Left forelimb (tissue), 1 donor: ENCODE results near the gene MTCH2.

ENCODE experiments used
- DNase-seq: peaks from one replicate; pipeline ENCODE4 v3.0.0-alpha.2; 2018; ENCODE audit warnings: low spot score

MTCH2 gene

GRCh38 chr11:47589977-47590861 is 52.1 kb downstream of the MTCH2 start:
- DNase-seq, result peak; percentile 81

GRCh38 chr11:47589584-47589976 is 52.8 kb downstream of the MTCH2 start:
- DNase-seq, result no peak

DNA sequence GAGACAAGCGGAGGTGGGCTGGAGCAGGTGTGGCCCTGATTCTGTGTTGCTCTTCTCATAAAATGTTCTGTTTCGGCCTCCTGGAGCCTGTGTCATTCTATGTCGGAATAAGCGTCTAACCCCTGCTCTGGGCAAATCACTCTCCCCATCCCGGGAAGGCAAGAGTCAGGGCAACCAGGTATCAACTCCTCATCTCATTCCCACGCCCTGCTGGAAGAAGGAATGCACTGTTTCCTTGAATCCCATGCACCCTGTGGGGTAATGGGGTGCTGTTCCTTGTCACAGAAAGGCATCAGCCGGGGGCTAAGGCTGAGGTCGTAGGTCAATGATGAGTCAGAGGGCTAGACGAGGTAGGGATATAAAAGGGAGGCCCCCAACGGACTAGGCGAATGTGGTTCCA is 53.2 kb downstream of the MTCH2 start:
- DNase-seq, result no peak

DNA sequence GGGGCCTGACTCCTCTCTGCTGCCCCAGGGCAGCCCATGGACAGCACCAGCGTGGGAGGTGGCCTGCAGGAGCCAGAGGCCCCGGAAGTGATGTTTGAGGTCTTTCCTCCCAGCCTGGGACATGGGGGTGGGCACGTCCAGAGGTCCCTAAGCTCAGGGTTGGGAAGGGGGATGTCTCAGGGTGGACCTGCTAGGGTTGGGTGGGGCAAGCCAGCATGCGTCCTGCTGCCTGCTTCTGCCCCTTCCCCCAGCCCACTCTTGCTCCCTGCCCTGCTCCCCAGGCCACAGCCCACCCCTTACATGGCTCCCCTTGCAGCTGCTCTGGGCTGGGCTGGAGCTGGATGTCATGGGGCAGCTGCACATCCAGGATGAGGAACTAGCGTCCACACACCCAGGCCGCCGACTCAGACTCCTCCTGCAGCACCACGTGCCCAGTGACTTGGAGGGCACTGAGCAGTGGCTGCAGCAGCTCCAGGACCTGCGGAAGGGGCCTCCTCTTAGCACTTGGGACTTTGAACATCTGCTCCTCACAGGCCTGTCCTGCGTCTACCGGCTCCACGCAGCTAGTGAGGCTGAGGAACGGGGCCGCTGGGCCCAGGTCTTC is 54.5 kb downstream of the MTCH2 start:
- no peak for DNase-seq

DNA sequence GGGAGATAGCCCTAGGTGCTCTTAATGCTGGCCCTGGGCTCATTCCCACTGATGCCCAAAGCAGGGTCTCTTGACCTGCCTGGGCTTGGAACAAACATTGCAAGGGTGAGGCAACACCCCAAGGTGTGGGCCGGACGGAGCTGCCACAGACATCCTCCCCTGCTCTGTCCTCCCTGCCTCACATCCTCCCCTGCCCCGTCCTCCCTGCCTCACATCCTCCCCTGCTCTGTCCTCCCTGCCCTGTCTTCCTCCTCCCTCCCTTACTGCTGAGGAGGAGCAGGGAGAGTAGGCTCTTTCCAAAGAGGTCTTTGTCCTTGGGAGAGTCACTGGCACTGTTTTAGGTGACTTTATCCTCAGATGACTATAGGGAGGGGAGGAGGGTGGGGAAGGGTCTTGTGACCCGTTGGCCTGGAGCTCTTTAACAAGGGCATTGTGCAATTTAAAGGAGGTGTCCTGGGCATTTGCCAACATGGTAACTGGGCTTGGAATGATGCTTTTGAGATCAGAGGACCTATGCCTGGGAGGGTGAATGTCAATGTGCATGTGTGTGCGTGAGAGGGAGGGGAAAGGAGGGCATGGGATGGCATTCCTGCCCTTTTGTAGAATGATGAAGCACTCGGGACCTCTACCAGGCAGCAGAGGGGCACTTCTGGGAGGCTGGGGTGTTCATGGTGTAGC is 55.2 kb downstream of the MTCH2 start:
- DNase-seq, result no peak

GRCh38 chr11:47586098-47586855 is 56.1 kb downstream of the MTCH2 start, which contains the start of gene FAM180B:
Gene FAM180B (plus strand): TSS chr11:47586678. CDS start chr11:47586769, 91 bp downstream.
- peak; percentile 78 for DNase-seq

- DNase-seq, result no peak
Observed at GRCh38 chr11:47583844-47584243, 58.5 kb downstream of the MTCH2 start.

- peak; percentile 95 for DNase-seq
Observed at GRCh38 chr11:47578524-47579494, 63.5 kb downstream of the MTCH2 start, which contains the start of the genes KBTBD4 and NDUFS3. Gene KBTBD4 (minus strand): TSS chr11:47578970. CDS start chr11:47578951, 19 bp downstream. Gene NDUFS3 (plus strand): TSS chr11:47579074. CDS start chr11:47579092, 18 bp downstream.

- no peak for DNase-seq
Observed at GRCh38 chr11:47577460-47578041, 64.8 kb downstream of the MTCH2 start.

DNA sequence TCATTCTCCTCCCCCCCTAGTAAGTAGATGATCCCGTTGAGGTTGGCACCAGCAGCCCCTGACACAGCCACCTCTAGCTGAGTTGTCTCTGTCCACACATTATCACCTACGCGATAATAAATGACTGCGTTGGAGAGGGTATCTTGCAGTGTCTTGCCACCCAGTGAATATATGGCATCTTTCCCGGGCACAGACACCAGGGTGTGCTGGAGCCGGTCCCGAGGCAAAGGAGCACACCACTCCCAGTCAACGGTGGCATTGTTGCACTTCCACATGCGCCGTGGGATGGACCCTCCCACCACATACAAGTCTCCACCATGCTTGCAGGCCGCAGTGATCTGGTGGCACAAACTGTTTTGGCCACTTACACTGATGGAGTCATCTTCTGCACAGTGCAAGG is 69.0 kb downstream of the MTCH2 start:
- DNase-seq, result no peak

- DNase-seq, result no peak
Observed at GRCh38 chr11:47572715-47573255, 69.6 kb downstream of the MTCH2 start.

GRCh38 chr11:47571895-47572294 is 70.5 kb downstream of the MTCH2 start:
- no peak for DNase-seq

DNA sequence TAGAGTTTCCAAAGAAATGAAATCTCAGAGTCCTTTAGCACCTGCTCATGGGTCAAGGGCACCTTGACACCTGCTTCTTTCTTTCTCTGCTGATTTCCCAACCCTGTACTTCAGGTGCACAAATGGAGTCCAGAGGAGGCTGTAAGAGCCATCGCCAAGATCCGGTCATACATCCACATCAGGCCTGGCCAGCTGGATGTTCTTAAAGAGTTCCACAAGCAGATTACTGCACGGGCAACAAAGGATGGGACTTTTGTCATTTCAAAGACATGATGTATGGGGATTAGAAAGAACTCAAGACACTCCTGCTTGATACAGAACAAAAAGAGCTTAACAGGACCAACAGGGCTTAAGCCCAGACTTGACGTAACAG is 71.0 kb downstream of the MTCH2 start:
- DNase-seq, result no peak

GRCh38 chr11:47570651-47571356 is 71.6 kb downstream of the MTCH2 start:
- DNase-seq, result no peak

DNA sequence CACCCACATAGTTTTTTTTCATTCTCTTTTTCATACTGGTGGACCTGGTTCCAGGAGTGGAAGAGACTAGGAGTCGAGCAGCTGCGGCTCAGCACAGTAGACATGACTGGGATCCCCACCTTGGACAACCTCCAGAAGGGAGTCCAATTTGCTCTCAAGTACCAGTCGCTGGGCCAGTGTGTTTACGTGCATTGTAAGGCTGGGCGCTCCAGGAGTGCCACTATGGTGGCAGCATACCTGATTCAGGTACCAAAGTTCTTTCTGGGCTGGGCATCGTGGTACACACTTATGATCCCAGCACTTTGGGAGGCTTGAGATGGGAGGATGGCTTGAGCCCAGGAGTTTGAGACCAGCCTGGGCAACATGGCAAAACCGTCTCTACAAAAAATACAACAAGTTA is 72.7 kb downstream of the MTCH2 start:
- DNase-seq, result no peak
